Activated CD8-positive, alpha-beta memory T cell treated with anti-CD3 and anti-CD28 coated beads, Interleukin-2, amount 10 ng/mL, durations not matched to agents 7 days and 5 days (primary cell): ENCODE measurements around the gene AVL9. TPM values are rescaled to one million over a fixed set of nuclear protein-coding genes. Genes with fewer than 3 reads are reported as not detected.

Source experiments
- ATAC-seq: fragments of 150-1000 bp; cut with Tn5 transposase; one replicate; pipeline ENCODE4 v1.10.0; 2021; ENCODE audit warnings: moderate library complexity
- CTCF ChIA-PET: fragments of 350-600 bp; sonication (Branson Sonifier 250); formaldehyde crosslinking; loops from one replicate; lab custom pipeline; 2021; ENCODE audit warnings: antibody characterized with exemption; lab: Charles Lee
- DNase-seq: peaks from one replicate; pipeline ENCODE4 v3.0.0-alpha.2; 2020
- H3K27ac Mint-ChIP-seq: one replicate; pipeline ENCODE4 v1.8.0; 2021; ENCODE audit warnings: mild to moderate bottlenecking, mixed read lengths
- H3K27me3 Mint-ChIP-seq: one replicate; pipeline ENCODE4 v1.8.0; 2021; ENCODE audit warnings: mixed read lengths
- H3K36me3 Mint-ChIP-seq: one replicate; pipeline ENCODE4 v1.8.0; 2021; ENCODE audit warnings: mild to moderate bottlenecking, mixed read lengths
- H3K4me1 Mint-ChIP-seq: one replicate; pipeline ENCODE4 v1.8.0; 2021; ENCODE audit warnings: mixed read lengths
- H3K4me3 Mint-ChIP-seq: one replicate; pipeline ENCODE4 v1.8.0; 2021; ENCODE audit warnings: mild to moderate bottlenecking, moderate library complexity, mixed read lengths
- H3K9me3 Mint-ChIP-seq: one replicate; pipeline ENCODE4 v1.8.0; 2022; ENCODE audit warnings: low read depth, mixed read lengths
- total RNA-seq, 2 experiments: library from RNA; stranded (reverse); gene quantifications; one replicate each; pipeline ENCODE4 v1.2.3, GENCODE V29; 2021

The AVL9 gene
- total RNA-seq, 2 experiments from 2014 or later: 36.1 to 42.2 TPM

DNA sequence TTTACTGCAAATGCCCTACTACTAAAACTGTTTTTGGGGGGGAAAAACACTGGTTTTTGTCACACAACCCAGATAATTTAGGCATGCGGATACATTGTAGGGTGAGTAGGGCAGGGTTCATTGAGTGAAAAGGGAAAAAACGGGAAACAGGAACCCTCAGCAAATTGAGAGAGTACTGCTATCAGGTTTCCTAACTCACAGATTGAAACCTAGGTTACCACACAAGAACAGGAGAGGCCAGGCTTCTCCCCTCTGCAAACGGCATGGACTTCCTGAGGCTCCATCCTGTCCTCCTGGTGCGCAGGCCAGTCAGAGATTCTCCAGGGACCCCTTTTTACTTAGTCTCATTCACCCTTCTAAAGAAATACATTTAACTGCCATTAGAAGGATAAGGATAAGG is 30.6 kb downstream of the AVL9 start:
- ATAC-seq (no peak), DNase-seq (no peak)
- peaks cover 15% of the 10 kb centered on the region for H3K9me3 Mint-ChIP-seq
- peaks cover 39% of the 10 kb centered on the region for H3K36me3 Mint-ChIP-seq
- peaks cover 3% of the 10 kb centered on the region for H3K4me1 Mint-ChIP-seq
- no peak overlapping the region for H3K4me3 Mint-ChIP-seq
- H3K27ac Mint-ChIP-seq: no peak overlapping the region
- H3K27me3 Mint-ChIP-seq: no peaks in the 10 kb centered on the region
- CTCF ChIA-PET: no interaction called here

DNA sequence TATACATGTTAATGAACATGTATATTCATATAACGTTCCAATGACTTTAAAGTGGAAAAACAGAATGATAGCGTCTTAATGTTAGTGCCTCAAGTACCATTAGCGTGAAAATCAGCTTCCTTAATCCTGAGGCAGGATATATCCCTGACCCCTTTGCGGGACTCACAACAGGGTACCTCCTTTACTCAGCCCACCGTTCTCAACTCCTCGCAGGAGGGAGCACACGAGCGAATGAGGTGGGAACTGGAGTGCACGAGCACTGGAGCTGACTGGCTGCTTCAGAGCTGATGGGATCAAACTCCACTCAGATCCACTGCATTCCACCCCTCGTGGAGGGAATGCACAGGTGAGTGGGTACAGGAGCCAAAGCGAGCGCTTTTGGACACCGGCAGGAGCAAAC is 36.1 kb downstream of the AVL9 start:
- H3K27ac Mint-ChIP-seq: no peak overlapping the region
- no peak overlapping the region for H3K4me3 Mint-ChIP-seq
- CTCF ChIA-PET: interaction anchor here (1.7 kb wide), 1 partner anchor 15 kb away, joined by 3 read pairs; no protein-coding TSS in a partner anchor
- H3K36me3 Mint-ChIP-seq: peaks cover 21% of the 10 kb centered on the region
- no peaks in the 10 kb centered on the region for H3K9me3 Mint-ChIP-seq
- no peak for DNase-seq
- H3K27me3 Mint-ChIP-seq: no peaks in the 10 kb centered on the region
- ATAC-seq: no peak
- peaks cover 3% of the 10 kb centered on the region for H3K4me1 Mint-ChIP-seq

DNA sequence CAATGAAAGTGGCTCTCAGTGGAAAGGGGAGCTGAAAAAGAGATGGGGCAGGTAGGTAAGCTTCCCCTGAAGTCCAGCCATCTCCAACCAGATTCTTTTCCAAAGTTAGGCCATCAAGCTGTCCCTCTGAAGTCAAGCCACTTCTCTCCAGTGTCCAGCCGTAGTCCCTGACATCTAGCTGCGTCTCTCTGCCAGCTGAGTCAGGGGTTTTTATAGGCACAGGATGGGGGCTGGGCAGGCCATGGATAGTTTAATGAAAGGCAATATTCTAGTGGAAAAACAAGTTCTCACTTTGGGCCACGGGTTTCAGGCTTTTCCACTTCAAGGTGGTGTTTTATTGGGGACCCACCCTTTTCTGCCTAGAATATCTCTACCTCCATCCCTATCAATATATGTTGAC is 36.8 kb downstream of the AVL9 start:
- Mint-ChIP-seq H3K36me3 (peaks cover 20% of the 10 kb centered on the region), H3K27ac (no peak overlapping the region), H3K9me3 (no peaks in the 10 kb centered on the region), H3K4me1 (peaks cover 3% of the 10 kb centered on the region), H3K4me3 (no peak overlapping the region), H3K27me3 (no peaks in the 10 kb centered on the region)
- CTCF ChIA-PET: interaction anchor here (1.7 kb wide), 1 partner anchor 16 kb away, joined by 3 read pairs; no protein-coding TSS in a partner anchor
- ATAC-seq (no peak), DNase-seq (no peak)

DNA sequence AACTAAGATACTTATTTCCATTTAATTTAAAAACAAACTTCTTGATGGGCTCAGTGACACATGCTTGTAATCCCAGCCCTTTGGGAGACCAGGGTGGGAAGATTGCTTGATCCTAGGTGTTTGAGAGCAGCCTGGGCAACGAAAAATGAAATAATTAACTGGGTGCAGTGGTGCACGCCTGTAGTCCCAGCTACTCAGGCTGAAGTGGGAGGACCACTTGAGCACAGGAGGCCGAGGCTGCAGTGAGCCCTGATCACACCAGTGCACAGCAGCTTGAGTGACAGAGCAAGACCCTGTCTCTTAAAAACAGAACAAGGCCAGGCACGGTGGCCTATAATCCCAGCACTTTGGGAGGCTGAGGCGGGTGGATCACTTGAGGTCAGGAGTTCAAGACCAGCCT is 37.4 kb downstream of the AVL9 start:
- Mint-ChIP-seq H3K27me3 (no peaks in the 10 kb centered on the region), H3K4me1 (peaks cover 3% of the 10 kb centered on the region), H3K4me3 (no peak overlapping the region), H3K9me3 (no peaks in the 10 kb centered on the region), H3K36me3 (peaks cover 16% of the 10 kb centered on the region), H3K27ac (no peak overlapping the region)
- CTCF ChIA-PET: interaction anchor here (1.7 kb wide), 1 partner anchor 16 kb away, joined by 3 read pairs; no protein-coding TSS in a partner anchor
- DNase-seq (no peak), ATAC-seq (no peak)

DNA sequence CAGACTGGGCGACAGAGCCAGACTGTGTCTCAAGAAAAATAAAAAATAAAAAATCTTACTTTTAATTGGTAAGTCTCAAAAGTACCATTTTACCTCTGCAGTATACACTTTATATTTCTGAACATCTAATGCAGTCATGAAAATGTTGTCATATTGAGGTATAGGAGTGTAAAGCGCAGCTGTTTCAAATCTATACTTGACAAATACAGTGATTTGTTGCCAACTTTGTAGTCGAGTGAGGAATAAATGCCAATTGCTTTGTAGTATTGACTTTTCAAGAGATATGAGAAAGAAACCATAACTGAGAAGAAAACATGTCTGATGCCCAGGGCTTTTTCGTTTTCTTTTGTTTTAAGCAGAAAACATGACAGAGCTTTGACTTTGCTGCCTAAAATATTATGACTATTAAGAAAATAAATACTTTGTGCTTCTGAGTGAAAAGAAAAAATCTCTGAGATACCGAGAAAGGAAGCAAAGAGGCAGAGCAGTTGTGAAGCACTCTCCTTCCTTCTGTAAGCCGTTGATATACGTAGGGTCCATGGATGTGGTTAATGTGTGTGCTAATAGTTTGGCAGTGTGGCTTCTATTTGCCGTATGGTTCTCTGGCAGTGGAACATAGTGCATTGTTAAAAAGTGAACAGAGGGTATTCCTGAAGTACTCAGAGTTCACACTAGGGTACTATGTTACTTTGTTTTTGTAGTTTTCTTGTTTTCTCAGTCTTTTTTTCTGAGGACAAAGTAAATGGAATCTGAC is 38.2 kb downstream of the AVL9 start:
- no peaks in the 10 kb centered on the region for H3K9me3 Mint-ChIP-seq

DNA sequence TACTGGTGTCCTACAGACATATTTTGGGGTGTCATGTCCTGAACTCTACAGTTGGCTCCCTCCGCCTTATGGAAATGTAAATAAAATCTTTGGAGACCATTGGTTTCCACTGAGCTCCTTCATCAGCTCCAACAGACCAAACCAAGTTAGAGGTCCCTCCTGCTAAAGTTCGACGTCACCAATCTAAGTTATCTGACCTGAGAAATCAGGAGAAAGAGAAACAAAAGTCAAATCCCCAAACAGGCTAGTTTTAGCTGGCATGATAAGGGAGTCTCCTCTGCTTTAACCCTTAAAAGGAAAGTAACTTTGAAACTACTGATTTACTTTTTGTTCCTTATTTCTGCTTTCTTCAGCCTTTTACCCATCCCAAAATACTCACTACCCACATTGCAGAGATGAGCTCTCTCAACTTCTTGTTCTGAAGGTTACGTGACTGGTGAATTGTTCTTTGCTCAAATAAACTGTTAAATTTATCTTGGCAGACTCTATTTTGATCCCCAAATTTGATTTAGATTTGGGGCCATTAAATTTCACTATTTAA is 39.9 kb downstream of the AVL9 start:
- H3K4me1 Mint-ChIP-seq: peaks cover 9% of the 10 kb centered on the region
- no peak overlapping the region for H3K4me3 Mint-ChIP-seq
- no peaks in the 10 kb centered on the region for H3K9me3 Mint-ChIP-seq

More for the DNA sequence above, 38.2 kb downstream of the AVL9 start:
- Mint-ChIP-seq H3K4me3 (no peak overlapping the region), H3K36me3 (peaks cover 12% of the 10 kb centered on the region), H3K4me1 (peaks cover 3% of the 10 kb centered on the region), H3K27me3 (no peaks in the 10 kb centered on the region), H3K27ac (no peak overlapping the region)
- ATAC-seq (no peak), DNase-seq (no peak)
- CTCF ChIA-PET: no interaction called here

DNA sequence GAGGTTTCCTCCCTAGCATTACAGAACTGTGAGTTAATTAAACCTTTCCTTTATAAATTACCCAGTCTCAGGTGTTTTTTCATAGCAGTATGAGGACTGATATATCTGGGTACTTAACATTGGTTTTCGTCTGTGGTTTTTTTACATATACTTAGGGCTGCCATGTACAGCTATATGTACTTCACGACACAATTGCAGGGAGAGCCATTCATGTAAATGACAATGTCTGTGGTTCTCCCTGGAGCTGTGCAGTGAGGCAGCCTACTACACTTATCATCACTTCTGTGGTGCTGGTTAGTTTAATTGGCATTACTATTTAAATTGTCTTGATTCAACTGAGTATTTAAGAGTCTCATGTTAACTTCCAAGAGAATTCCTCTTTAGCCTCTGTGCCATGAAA is 40.7 kb downstream of the AVL9 start:
- Mint-ChIP-seq H3K4me1 (peaks cover 10% of the 10 kb centered on the region), H3K27me3 (no peaks in the 10 kb centered on the region), H3K36me3 (peaks cover 13% of the 10 kb centered on the region), H3K9me3 (no peaks in the 10 kb centered on the region), H3K27ac (no peak overlapping the region), H3K4me3 (no peak overlapping the region)
- no peak for ATAC-seq
- DNase-seq: no peak
- CTCF ChIA-PET: no interaction called here

More for the DNA sequence above, 39.9 kb downstream of the AVL9 start:
- peaks cover 13% of the 10 kb centered on the region for H3K36me3 Mint-ChIP-seq
- CTCF ChIA-PET: interaction anchor here (0.7 kb wide), 1 partner anchor 54 kb away, joined by 3 read pairs; no protein-coding TSS in a partner anchor
- no peaks in the 10 kb centered on the region for H3K27me3 Mint-ChIP-seq
- no peak overlapping the region for H3K27ac Mint-ChIP-seq
- no peak for DNase-seq
- ATAC-seq: no peak

DNA sequence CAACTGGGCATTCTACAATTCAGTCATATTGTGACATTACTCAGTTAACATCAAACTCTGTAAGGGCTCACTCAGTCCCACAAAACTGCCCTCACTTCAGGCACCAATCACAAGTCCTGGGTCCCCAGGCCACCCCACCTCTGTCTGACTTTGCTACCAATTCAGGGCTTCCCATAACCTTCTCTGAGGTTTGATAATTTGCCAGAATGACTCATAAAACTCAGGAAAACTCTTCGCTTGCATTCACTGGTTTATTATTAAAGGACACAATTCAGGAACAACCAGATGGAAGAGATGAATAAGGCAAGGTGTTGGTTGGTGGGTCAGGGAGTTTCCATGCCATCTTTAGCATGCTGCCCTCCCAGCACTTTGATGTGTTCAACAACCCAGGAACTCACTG is 41.3 kb downstream of the AVL9 start:
- CTCF ChIA-PET: no interaction called here
- Mint-ChIP-seq H3K4me3 (no peak overlapping the region), H3K36me3 (peaks cover 12% of the 10 kb centered on the region), H3K4me1 (peaks cover 10% of the 10 kb centered on the region), H3K9me3 (no peaks in the 10 kb centered on the region), H3K27ac (no peak overlapping the region), H3K27me3 (no peaks in the 10 kb centered on the region)
- ATAC-seq (no peak), DNase-seq (no peak)

DNA sequence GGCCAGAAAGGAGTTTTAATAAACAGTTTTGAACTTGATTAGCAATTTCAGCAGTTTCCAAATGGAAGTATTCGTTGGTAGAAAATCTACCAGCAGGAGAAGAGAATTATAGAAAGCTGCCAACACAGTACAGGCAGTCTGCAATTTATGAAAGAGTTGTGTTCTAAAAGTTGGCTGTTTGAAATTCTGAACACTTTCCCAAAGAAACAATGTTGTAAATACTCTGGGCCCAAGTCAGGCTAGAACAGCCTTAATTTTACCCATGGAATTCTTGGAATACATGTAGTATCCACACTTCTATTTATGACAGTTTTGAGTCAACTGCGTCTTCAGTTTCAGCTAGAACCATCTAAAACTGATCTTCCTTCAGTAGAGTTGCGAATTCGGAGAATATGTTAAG is 42.5 kb downstream of the AVL9 start:
- Mint-ChIP-seq H3K4me1 (peaks cover 10% of the 10 kb centered on the region), H3K27ac (no peak overlapping the region), H3K27me3 (no peaks in the 10 kb centered on the region), H3K9me3 (no peaks in the 10 kb centered on the region), H3K4me3 (no peak overlapping the region), H3K36me3 (peaks cover 6% of the 10 kb centered on the region)
- no peak for DNase-seq
- CTCF ChIA-PET: no interaction called here
- no peak for ATAC-seq

DNA sequence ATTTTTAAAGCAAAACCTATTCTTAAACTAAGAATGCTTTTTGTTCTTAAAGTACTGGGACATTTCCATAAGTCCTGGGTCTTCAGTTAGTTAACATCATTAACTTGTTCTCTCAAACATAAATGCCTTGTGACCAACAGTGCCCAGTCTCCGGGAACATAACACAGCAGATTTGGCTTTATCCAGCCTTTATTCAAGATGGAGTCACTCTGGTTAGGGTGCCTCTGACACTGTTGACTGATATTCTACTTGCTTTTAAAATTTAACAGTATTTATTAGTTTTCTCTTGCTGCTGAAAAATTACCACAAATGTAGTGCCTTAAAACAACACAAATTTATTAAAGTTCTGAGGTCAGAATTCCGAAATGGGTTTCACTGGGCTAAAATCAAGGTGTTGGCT is 44.1 kb downstream of the AVL9 start:
- no peaks in the 10 kb centered on the region for H3K27me3 Mint-ChIP-seq
- H3K9me3 Mint-ChIP-seq: no peaks in the 10 kb centered on the region
- H3K4me1 Mint-ChIP-seq: peaks cover 8% of the 10 kb centered on the region
- CTCF ChIA-PET: no interaction called here
- no peak overlapping the region for H3K27ac Mint-ChIP-seq
- no peak for ATAC-seq
- no peak overlapping the region for H3K4me3 Mint-ChIP-seq
- H3K36me3 Mint-ChIP-seq: peaks cover 20% of the 10 kb centered on the region
- no peak for DNase-seq

DNA sequence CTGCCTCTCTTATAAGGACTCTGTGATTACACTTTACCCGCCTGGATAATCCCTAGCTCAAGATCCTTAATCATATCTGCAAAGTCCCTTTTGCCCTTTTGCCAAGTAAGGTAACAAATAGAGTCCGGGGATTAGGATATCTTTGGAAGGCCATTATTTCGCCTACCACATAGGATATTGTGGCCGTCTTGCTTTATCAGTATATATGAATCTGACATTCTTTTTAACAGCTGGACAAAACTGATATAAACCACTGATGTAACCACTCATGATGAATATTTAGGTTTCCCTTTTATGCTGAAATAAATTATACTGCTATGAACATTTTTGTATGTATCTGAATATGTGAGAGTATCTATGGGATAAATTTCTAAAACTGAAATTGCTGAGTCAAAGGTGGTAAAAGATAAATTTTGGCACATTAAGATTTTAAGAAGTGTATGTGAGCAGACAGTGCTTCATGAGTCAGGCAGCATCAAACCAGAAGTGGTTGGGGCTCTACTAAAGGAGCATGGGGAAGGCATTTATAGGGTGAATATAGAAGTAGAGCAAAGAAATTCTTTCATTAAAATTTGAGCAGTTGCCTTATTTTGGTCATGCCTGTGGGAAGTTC is 44.7 kb downstream of the AVL9 start:
- CTCF ChIA-PET: no interaction called here
- Mint-ChIP-seq H3K9me3 (no peaks in the 10 kb centered on the region), H3K27me3 (no peaks in the 10 kb centered on the region), H3K27ac (no peak overlapping the region), H3K36me3 (peaks cover 23% of the 10 kb centered on the region), H3K4me1 (peaks cover 8% of the 10 kb centered on the region), H3K4me3 (no peak overlapping the region)
- DNase-seq (no peak), ATAC-seq (no peak)

DNA sequence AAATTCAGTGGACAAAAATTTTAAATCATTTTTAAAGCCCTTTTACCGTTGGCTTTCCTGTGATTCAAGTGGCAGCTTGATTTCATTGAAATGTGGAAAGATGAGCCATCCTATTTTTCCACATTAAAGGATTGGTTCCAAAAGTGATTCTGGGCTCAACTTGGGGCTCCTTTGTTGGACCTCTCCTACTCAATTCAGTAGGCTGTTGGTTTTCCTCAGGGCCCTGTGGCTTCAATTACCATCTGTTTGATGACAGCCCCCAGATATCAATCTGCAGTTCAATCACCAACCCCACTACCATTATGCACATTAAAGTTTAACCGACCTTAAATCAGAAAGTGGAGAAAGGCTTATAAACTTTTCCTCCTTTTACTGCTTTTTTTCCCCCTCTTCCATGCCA is 47.3 kb downstream of the AVL9 start:
- no peaks in the 10 kb centered on the region for H3K27me3 Mint-ChIP-seq
- peaks cover 7% of the 10 kb centered on the region for H3K4me1 Mint-ChIP-seq
- no peak for ATAC-seq
- no peak overlapping the region for H3K27ac Mint-ChIP-seq
- CTCF ChIA-PET: no interaction called here
- peaks cover 34% of the 10 kb centered on the region for H3K36me3 Mint-ChIP-seq
- DNase-seq: no peak
- no peaks in the 10 kb centered on the region for H3K9me3 Mint-ChIP-seq
- no peak overlapping the region for H3K4me3 Mint-ChIP-seq

DNA sequence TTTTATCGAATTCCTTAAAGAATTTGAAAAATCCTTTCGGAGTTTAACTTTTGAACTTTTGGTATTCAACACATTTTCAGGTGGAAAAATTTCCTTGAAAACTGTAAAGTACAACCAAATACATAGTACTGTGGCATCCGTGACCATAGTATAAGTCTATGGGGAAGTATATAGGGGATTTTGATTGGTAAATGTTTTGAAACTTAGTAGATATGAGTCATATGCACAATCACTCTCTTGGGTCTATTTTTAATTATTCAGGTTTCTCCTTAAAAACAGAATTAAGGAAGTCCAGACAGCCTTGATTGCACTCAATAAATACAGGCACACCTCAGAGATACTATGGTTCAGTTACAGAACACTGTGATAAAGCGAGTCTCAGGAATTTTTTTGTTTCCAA is 64.2 kb downstream of the AVL9 start:
- H3K36me3 Mint-ChIP-seq: peaks cover 36% of the 10 kb centered on the region
- H3K9me3 Mint-ChIP-seq: no peaks in the 10 kb centered on the region
- no peaks in the 10 kb centered on the region for H3K27me3 Mint-ChIP-seq
- no peak overlapping the region for H3K27ac Mint-ChIP-seq
- CTCF ChIA-PET: no interaction called here
- no peak for ATAC-seq
- DNase-seq: no peak
- peaks cover 18% of the 10 kb centered on the region for H3K4me1 Mint-ChIP-seq
- H3K4me3 Mint-ChIP-seq: no peak overlapping the region

DNA sequence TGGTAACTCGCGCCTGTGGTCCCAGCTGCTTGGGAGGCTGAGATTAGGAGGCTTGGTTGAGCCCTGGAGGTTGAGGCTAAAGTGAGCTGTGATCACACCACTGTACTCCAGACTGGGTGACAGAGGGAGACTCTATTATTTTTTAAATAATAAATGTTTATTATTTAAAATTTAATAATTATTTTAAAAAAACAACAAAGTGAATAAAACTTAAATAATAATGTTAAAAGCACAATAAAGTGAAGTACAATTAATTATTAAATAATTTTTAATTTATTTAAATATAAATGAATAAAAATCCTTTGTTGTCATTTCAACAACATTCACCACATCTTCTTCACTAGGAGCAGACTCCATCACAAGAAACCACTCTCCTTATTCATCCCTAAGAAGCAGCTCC is 64.8 kb downstream of the AVL9 start:
- Mint-ChIP-seq H3K9me3 (no peaks in the 10 kb centered on the region), H3K36me3 (peaks cover 37% of the 10 kb centered on the region), H3K4me1 (peaks cover 18% of the 10 kb centered on the region), H3K27ac (no peak overlapping the region), H3K27me3 (no peaks in the 10 kb centered on the region), H3K4me3 (no peak overlapping the region)
- CTCF ChIA-PET: no interaction called here
- DNase-seq: no peak
- no peak for ATAC-seq
